KMS-11 (cell line): ENCODE results near the gene ZDHHC11.
"Not testable (repeated sequence)": the region's sequence is repeated elsewhere in the genome, so short reads cannot be mapped to it uniquely, and the experiment has no call there.

Experiments
- H2AFZ ChIP-seq: fragments of 200-600 bp; sonication (generic); 2 replicates; pipeline ENCODE4 v1.6.1; 2016; ENCODE audit warnings: antibody characterized with exemption, mixed run types, low read depth
- H3K27ac ChIP-seq: fragments of 200-600 bp; sonication (generic); 2 replicates; pipeline ENCODE4 v1.6.1; 2016; ENCODE audit warnings: mild to moderate bottlenecking, mixed run types
- H3K27me3 ChIP-seq: fragments of 200-600 bp; sonication (generic); 2 replicates; pipeline ENCODE4 v1.6.1; 2017; ENCODE audit warnings: mild to moderate bottlenecking, low read depth, mixed run types, moderate library complexity; ENCODE audit not compliant: insufficient read depth
- H3K36me3 ChIP-seq: fragments of 200-600 bp; sonication (generic); 2 replicates; pipeline ENCODE4 v1.6.1; 2017; ENCODE audit warnings: mild to moderate bottlenecking, mixed run types; ENCODE audit not compliant: insufficient read depth
- H3K4me1 ChIP-seq: fragments of 200-600 bp; sonication (generic); 2 replicates; pipeline ENCODE4 v1.6.1; 2016; ENCODE audit warnings: mild to moderate bottlenecking, low read depth, mixed run types; ENCODE audit not compliant: poor library complexity, severe bottlenecking
- H3K4me2 ChIP-seq: fragments of 200-600 bp; sonication (generic); 2 replicates; pipeline ENCODE4 v1.7.0; 2016; ENCODE audit warnings: mild to moderate bottlenecking, mixed run types
- H3K4me3 ChIP-seq: fragments of 200-600 bp; sonication (generic); IDR thresholded peaks from 2 replicates; pipeline ENCODE4 v1.6.1; 2017; ENCODE audit warnings: low read depth, low read length, mixed read lengths; ENCODE audit not compliant: insufficient read depth
- H3K79me2 ChIP-seq: fragments of 200-600 bp; sonication (generic); 2 replicates; pipeline ENCODE4 v1.6.1; 2016; ENCODE audit warnings: low read depth, mixed run types; ENCODE audit not compliant: insufficient read depth
- H3K9ac ChIP-seq: fragments of 200-600 bp; sonication (generic); 2 replicates; pipeline ENCODE4 v1.6.1; 2016; ENCODE audit warnings: mild to moderate bottlenecking, mixed run types
- H4K20me1 ChIP-seq: fragments of 200-600 bp; sonication (generic); 2 replicates; pipeline ENCODE4 v1.6.1; 2016; ENCODE audit warnings: mild to moderate bottlenecking, mixed run types; ENCODE audit not compliant: insufficient read depth
- CTCF ChIP-seq: fragments of 200-600 bp; sonication (generic); conservative IDR thresholded peaks from 2 replicates; pipeline ENCODE4 v1.6.1; 2017; ENCODE audit warnings: low read depth, mild to moderate bottlenecking, antibody characterized with exemption, low read length, moderate library complexity, mixed read lengths

The ZDHHC11 gene

GRCh38 chr5:775961-776861 is 74.6 kb downstream of the ZDHHC11 start:
- Histone ChIP-seq H3K36me3 (no peaks in the 10 kb centered on the region), H3K27me3 (no peaks in the 10 kb centered on the region), H3K4me1 (no peaks in the 10 kb centered on the region), H3K79me2 (no peaks in the 10 kb centered on the region), H3K27ac (no peak overlapping the region), H3K4me3 (no peak overlapping the region), H4K20me1 (no peaks in the 10 kb centered on the region), H2AFZ (no peak overlapping the region), H3K4me2 (no peak overlapping the region), H3K9ac (no peak overlapping the region)
- no peak for TF ChIP-seq CTCF

- not testable (repeated sequence) for H3K9ac ChIP-seq, H2AFZ ChIP-seq, H3K27ac ChIP-seq, H4K20me1 ChIP-seq, H3K36me3 ChIP-seq, H3K4me1 ChIP-seq, H3K4me2 ChIP-seq, H3K27me3 ChIP-seq, H3K4me3 ChIP-seq, H3K79me2 ChIP-seq
Measured at GRCh38 chr5:775595-775960, 75.2 kb downstream of the ZDHHC11 start.

GRCh38 chr5:774854-775505 is 75.8 kb downstream of the ZDHHC11 start:
- not testable (repeated sequence) for H3K4me2 ChIP-seq, H3K9ac ChIP-seq, H3K27ac ChIP-seq, H3K4me3 ChIP-seq, H3K4me1 ChIP-seq, H3K36me3 ChIP-seq, H4K20me1 ChIP-seq, H3K79me2 ChIP-seq, H3K27me3 ChIP-seq, H2AFZ ChIP-seq

- not testable (repeated sequence) for H3K4me1 ChIP-seq, H3K4me2 ChIP-seq, H4K20me1 ChIP-seq, H2AFZ ChIP-seq, H3K4me3 ChIP-seq, H3K27me3 ChIP-seq, H3K36me3 ChIP-seq, H3K79me2 ChIP-seq, H3K9ac ChIP-seq, H3K27ac ChIP-seq
Measured at GRCh38 chr5:774304-774703, 76.5 kb downstream of the ZDHHC11 start.

- Histone ChIP-seq H3K4me2 (no peak overlapping the region), H3K27me3 (no peaks in the 10 kb centered on the region), H3K9ac (no peak overlapping the region), H3K4me1 (no peaks in the 10 kb centered on the region), H4K20me1 (no peaks in the 10 kb centered on the region), H3K27ac (no peak overlapping the region), H3K79me2 (no peaks in the 10 kb centered on the region), H3K4me3 (no peak overlapping the region), H2AFZ (no peak overlapping the region), H3K36me3 (no peaks in the 10 kb centered on the region)
- no peak for TF ChIP-seq CTCF
Measured at GRCh38 chr5:773517-774264, 77.1 kb downstream of the ZDHHC11 start.

- H3K9ac ChIP-seq, H3K27me3 ChIP-seq, H3K4me2 ChIP-seq, H3K36me3 ChIP-seq, H3K4me3 ChIP-seq, H3K27ac ChIP-seq, H3K79me2 ChIP-seq, H4K20me1 ChIP-seq, H3K4me1 ChIP-seq, H2AFZ ChIP-seq: not testable (repeated sequence)
Measured at GRCh38 chr5:772931-773330, 77.9 kb downstream of the ZDHHC11 start.

- not testable (repeated sequence) for H3K4me2 ChIP-seq, H3K79me2 ChIP-seq, H2AFZ ChIP-seq, H3K4me1 ChIP-seq, H3K4me3 ChIP-seq, H3K36me3 ChIP-seq, H3K27ac ChIP-seq, H4K20me1 ChIP-seq, H3K9ac ChIP-seq, H3K27me3 ChIP-seq
Measured at GRCh38 chr5:772547-772890, 78.3 kb downstream of the ZDHHC11 start.

GRCh38 chr5:771841-772546 is 78.8 kb downstream of the ZDHHC11 start:
- not testable (repeated sequence) for H3K9ac ChIP-seq, H3K27me3 ChIP-seq, H4K20me1 ChIP-seq, H3K27ac ChIP-seq, H3K79me2 ChIP-seq, H3K36me3 ChIP-seq, H3K4me3 ChIP-seq, H3K4me1 ChIP-seq, H2AFZ ChIP-seq, H3K4me2 ChIP-seq
